Lower leg skin (tissue), 4 donors: ENCODE results near the gene PADI4. TPM values are rescaled to one million over a fixed set of nuclear protein-coding genes. Genes with fewer than 3 reads are reported as not detected.
"Not testable (repeated sequence)": the region's sequence is repeated elsewhere in the genome, so short reads cannot be mapped to it uniquely, and the experiment has no call there.

Experiments used
- DNase-seq, 2 donors: peaks; one replicate each; pipeline ENCODE4 v3.0.0-alpha.2; 2019; ENCODE audit warnings: low spot score in 2 of 2
- H3K4me3 ChIP-seq: fragments of 200-600 bp; sonication (generic); 2 replicates; pipeline ENCODE4 v1.5.1; 2017; ENCODE audit warnings: mild to moderate bottlenecking, low read depth; ENCODE audit not compliant: poor library complexity, severe bottlenecking
- POLR2A ChIP-seq, 2 donors: fragments of 450-650 bp; IDR thresholded peaks; one replicate each; pipeline ENCODE4 v1.6.1; 2016 to 2017; ENCODE audit warnings: antibody characterized with exemption in 2 of 2, mild to moderate bottlenecking in 1 of 2, moderate library complexity in 1 of 2
- WGBS, 2 donors: methylation state at CpG; one replicate each; pipeline ENCODE4 v1.1.5; 2018; 5-methylcytosine and 5-hydroxymethylcytosine counted together
- intact Hi-C: fragments of 100-400 bp; cut with DNase I; formaldehyde crosslinking; loops from one replicate; pipeline ENCODE4 v1.15.0; 2023; ENCODE audit warnings: low total_unique reads
- total RNA-seq, 4 donors: library from RNA; depleted of rRNA; stranded (reverse); fragments of >200 nt; gene quantifications; one replicate each; pipeline ENCODE4 v1.1.0, GENCODE V29; 2016
- TF ChIP-seq, protein P1 (sequence below), 3 donors: fragments of 450-650 bp; IDR thresholded peaks; one replicate each; pipeline ENCODE4 v1.5.1; 2016; ENCODE audit warnings: antibody characterized with exemption in 3 of 3, mild to moderate bottlenecking in 3 of 3, moderate library complexity in 2 of 3

PADI4 gene
- total RNA-seq, 4 donors from 2014 or later: 0.51 TPM; not detected in 3

GRCh38 chr1:17404820-17405219 is 96.8 kb downstream of the PADI4 start:
- 69 to 82% methylated on average over 6 of the region's 6 CpGs for WGBS, 2 donors
- no peak overlapping the region for H3K4me3 ChIP-seq
- DNase-seq: no peak
- intact Hi-C loops: no loop called here
- no peak for TF ChIP-seq POLR2A (IDR thresholded peaks at IDR 0.05)
- TF ChIP-seq, protein P1, sequence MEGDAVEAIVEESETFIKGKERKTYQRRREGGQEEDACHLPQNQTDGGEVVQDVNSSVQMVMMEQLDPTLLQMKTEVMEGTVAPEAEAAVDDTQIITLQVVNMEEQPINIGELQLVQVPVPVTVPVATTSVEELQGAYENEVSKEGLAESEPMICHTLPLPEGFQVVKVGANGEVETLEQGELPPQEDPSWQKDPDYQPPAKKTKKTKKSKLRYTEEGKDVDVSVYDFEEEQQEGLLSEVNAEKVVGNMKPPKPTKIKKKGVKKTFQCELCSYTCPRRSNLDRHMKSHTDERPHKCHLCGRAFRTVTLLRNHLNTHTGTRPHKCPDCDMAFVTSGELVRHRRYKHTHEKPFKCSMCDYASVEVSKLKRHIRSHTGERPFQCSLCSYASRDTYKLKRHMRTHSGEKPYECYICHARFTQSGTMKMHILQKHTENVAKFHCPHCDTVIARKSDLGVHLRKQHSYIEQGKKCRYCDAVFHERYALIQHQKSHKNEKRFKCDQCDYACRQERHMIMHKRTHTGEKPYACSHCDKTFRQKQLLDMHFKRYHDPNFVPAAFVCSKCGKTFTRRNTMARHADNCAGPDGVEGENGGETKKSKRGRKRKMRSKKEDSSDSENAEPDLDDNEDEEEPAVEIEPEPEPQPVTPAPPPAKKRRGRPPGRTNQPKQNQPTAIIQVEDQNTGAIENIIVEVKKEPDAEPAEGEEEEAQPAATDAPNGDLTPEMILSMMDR (IDR thresholded peaks at IDR 0.05): no peak

DNA sequence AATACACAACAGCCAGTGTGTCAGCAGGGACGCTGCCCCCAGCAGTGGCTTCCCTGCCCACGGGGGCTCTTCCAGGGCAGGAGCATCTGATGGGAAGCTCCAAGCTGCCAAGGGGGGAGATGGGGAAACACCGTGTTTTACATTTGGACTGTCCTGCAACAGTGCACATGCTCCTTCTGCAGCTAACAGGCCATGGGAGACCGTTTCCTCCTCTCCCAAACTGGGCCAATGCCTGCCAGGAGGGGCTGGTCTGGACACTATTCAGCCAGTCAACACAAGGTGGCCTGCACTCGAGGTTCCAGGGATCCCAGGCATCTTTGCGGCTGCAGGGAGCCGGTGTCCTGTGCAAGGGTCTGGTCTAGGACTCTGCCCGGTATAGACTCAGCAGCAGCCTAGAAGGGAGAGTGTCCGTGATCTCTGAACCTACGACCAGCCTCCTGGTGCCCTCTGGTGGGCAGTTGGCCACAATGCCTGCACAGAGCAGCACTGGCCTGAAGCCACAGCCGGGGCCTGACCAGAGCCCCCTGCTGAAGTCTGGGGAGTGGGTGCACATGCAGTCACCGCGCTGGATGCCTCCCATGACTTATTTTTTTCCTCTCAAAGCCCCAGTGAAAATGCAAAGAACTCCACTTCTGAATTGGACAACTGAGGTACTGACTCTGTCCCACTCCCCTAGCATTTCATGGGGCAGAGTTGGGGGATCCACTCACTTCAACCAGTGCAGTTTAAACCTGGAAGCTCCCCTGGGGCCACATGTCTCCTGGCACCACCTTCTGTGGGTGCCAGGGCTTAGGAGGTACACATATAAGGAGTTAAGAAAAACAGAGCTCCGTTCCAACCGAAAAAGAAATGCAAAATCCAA is 98.1 kb downstream of the PADI4 start:
- 55 to 58% methylated on average over 12 to 15 of the region's 15 CpGs for WGBS, 2 donors
- TF ChIP-seq, protein P1 (IDR thresholded peaks at IDR 0.05): no peak
- no peak for TF ChIP-seq POLR2A (IDR thresholded peaks at IDR 0.05)
- no peak overlapping the region for H3K4me3 ChIP-seq
- no peak for DNase-seq
- intact Hi-C loops: no loop called here

DNA sequence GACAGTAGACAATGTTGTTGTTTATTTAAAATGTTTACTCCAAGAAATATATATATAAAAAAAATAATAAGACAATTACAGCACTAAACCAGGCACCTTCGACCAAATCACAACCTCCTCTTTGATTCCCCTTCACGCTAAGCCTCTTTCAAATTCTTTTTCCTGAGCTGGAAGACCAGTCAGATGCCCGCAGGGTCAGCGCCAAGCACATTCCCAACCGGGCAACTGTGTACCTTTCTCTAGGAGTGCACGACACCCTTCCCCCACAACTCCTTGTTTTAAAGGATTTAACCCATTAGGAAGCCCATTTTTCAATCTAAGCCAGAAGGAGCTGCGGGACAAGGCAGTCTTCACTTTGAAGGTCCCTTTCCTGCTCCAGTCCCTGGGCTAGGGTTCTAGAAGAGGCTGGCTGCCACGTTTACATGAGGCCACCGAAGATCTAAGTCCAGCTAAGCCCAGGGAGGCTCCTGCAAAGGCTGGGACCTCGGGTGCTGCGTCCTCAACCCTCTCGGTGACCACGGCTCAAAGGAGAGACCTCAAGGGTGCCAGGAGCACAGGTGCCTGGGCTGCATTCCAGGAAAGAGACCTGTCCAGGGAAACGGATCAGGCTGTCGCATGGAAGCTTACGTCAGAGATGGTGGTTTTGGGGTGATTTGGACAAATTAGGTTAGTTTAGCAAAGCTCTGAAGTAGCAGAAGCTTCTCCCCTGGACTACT is 98.9 kb downstream of the PADI4 start:
- DNase-seq, H3K4me3 ChIP-seq, intact Hi-C loops: not testable (repeated sequence)
- 74 to 77% methylated on average over 15 to 16 of the region's 16 CpGs for WGBS, 2 donors

DNA sequence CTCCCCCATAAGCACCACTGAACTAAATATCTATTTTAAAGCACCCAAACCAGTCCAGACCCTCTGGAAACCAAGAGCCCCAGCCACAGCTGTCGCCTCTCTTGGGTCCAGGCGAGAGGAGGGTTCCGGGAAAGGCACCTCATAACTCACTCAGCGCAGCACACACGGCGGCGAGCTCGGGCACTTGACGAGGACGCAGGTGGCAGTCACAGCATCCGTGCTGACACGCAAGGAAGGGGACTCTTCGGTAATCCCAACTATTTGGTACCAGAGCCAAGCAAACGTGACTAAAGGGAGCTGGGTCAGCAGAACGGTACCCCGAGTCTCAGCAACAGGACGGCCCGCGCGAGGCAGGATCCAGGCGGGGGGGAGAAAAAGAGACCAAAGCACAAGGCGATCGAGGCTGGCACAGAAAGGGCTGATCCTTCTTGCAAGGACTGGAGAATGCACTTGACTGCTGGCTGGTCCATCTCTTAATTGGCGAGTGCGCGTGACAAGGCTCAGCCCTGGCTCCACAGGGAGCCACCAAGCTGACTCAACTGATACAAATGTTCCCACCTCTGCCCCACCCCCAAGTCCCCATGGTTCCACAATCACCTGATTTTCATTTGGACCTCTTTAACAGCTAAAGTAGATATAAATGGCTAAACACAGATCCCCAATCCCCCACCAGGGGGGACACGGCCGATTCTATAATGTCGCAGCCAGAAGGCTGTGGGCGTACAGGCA is 100.0 kb downstream of the PADI4 start:
- 92 to 93% methylated on average over 30 of the region's 30 CpGs for WGBS, 2 donors
- intact Hi-C loops, H3K4me3 ChIP-seq, DNase-seq: not testable (repeated sequence)

GRCh38 chr1:17409391-17409811 is 101.4 kb downstream of the PADI4 start:
- no peak overlapping the region for H3K4me3 ChIP-seq
- DNase-seq: no peak
- 91 to 92% methylated on average over 9 to 10 of the region's 10 CpGs for WGBS, 2 donors
- no peak for TF ChIP-seq POLR2A (IDR thresholded peaks at IDR 0.05)
- TF ChIP-seq, protein P1 (IDR thresholded peaks at IDR 0.05): no peak
- intact Hi-C loops: no loop called here

DNA sequence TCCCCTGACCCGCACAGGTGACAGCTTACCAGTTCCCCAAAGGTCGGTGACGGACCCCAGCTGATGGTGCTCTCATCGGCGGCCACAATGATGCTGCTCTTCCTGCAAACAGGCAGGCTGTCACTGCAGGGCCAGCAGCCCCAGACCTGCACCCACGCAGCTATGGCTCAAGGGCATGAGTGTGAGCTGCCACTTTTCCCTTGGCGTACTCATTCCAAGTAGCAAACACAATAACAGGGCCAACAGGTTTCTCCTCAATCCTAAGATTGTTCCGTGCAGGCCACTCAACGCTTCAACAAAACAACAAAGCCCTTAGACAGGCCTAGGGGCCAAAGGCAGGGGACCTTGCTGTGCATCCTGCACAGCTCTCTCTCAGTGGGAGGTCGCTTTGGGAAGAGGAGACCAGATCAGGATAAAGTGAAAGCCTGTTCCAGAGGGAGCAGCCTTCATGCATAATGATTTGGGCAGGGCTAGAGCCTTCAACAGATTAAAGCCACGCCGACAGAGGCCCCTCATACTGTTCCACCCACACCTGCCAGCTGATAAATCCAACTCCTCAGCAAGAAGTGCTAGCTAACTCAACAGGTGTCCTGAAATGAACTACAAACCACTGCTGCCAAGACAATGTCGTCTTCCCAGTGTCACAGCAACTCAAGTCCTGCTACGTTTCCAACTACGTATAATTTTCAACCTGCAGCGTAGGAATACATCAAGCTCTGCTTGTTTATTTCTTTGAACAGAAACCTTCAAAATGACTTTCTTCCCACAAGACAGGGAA is 104.3 kb downstream of the PADI4 start:
- DNase-seq: no peak
- TF ChIP-seq, protein P1 (IDR thresholded peaks at IDR 0.05): no peak
- TF ChIP-seq POLR2A (IDR thresholded peaks at IDR 0.05): no peak
- WGBS, 2 donors: 78 to 84% methylated on average over 16 of the region's 16 CpGs
- intact Hi-C loops: no loop called here
- H3K4me3 ChIP-seq: no peak overlapping the region
